ENCODE data around the gene MMP24. TPM values are rescaled to one million over a fixed set of nuclear protein-coding genes. Genes with fewer than 3 reads are reported as not detected.

The MMP24 gene
- total and polyA plus RNA-seq, 2 experiments from 2014 or later: 0.69 to 1.2 TPM

- no peaks in the 10 kb centered on the region for H3K9me3 ChIP-seq (ENCODE audit: low read depth)
- H4K20me1 ChIP-seq (ENCODE audit: insufficient read depth, poor library complexity, severe bottlenecking): no peaks in the 10 kb centered on the region
- peak overlapping the region; percentile 57 for H2AFZ ChIP-seq
- H3K4me1 ChIP-seq (ENCODE audit: insufficient read depth): peaks cover 49% of the 10 kb centered on the region
- peak overlapping the region; percentile 54 for H3K4me2 ChIP-seq
- H3K36me3 ChIP-seq (replicated peaks; ENCODE audit: insufficient read depth, low read depth): no peaks in the 10 kb centered on the region
- no peaks in the 10 kb centered on the region for H3K27me3 ChIP-seq
- no peaks in the 10 kb centered on the region for H3K9me2 ChIP-seq (replicated peaks; ENCODE audit: insufficient read depth)
- no peak overlapping the region for H3K4me3 ChIP-seq
- DNase-seq (ENCODE audit: low spot score): peak; percentile 94
- WGBS (ENCODE audit: low lambda C conversion rate, missing lambda C conversion rate): 30% methylated on average over 17 of the region's 18 CpGs
- H3K27ac ChIP-seq: peak overlapping the region; percentile 98
- TF ChIP-seq CTCF (IDR thresholded peaks at IDR 0.05; ENCODE audit: poor library complexity) (peak; percentile 96), EZH2phosphoT487 (IDR thresholded peaks at IDR 0.05; ENCODE audit: low read depth, severe bottlenecking, unreplicated experiment) (no peak), EZH2 (IDR thresholded peaks at IDR 0.05; ENCODE audit: borderline replicate concordance) (no peak)
- H3K79me2 ChIP-seq: no peaks in the 10 kb centered on the region
Observed at GRCh38 chr20:35303735-35304491, 77.4 kb downstream of the MMP24 start.

GRCh38 chr20:35304956-35305355 is 78.5 kb downstream of the MMP24 start:
- Histone ChIP-seq H2AFZ (no peak overlapping the region), H3K4me3 (no peak overlapping the region), H3K9me2 (replicated peaks; ENCODE audit: insufficient read depth) (no peaks in the 10 kb centered on the region), H3K4me1 (ENCODE audit: insufficient read depth) (peaks cover 49% of the 10 kb centered on the region), H3K9me3 (ENCODE audit: low read depth) (no peaks in the 10 kb centered on the region), H3K4me2 (no peak overlapping the region), H3K79me2 (no peaks in the 10 kb centered on the region), H3K27ac (peak overlapping the region; percentile 98), H3K27me3 (no peaks in the 10 kb centered on the region), H4K20me1 (ENCODE audit: insufficient read depth, poor library complexity, severe bottlenecking) (no peaks in the 10 kb centered on the region), H3K36me3 (replicated peaks; ENCODE audit: insufficient read depth, low read depth) (no peaks in the 10 kb centered on the region)
- WGBS (ENCODE audit: low lambda C conversion rate, missing lambda C conversion rate): 97% methylated on average over 6 of the region's 6 CpGs
- peak; percentile 4 for DNase-seq (ENCODE audit: low spot score)
- TF ChIP-seq CTCF (IDR thresholded peaks at IDR 0.05; ENCODE audit: poor library complexity) (no peak), EZH2 (IDR thresholded peaks at IDR 0.05; ENCODE audit: borderline replicate concordance) (no peak), EZH2phosphoT487 (IDR thresholded peaks at IDR 0.05; ENCODE audit: low read depth, severe bottlenecking, unreplicated experiment) (no peak)

- Histone ChIP-seq H3K4me3 (no peak overlapping the region), H3K9me3 (ENCODE audit: low read depth) (no peaks in the 10 kb centered on the region), H3K36me3 (replicated peaks; ENCODE audit: insufficient read depth, low read depth) (no peaks in the 10 kb centered on the region), H3K27me3 (no peaks in the 10 kb centered on the region), H3K9me2 (replicated peaks; ENCODE audit: insufficient read depth) (no peaks in the 10 kb centered on the region), H3K4me2 (peak overlapping the region; percentile 35), H3K79me2 (no peaks in the 10 kb centered on the region), H4K20me1 (ENCODE audit: insufficient read depth, poor library complexity, severe bottlenecking) (no peaks in the 10 kb centered on the region), H3K4me1 (ENCODE audit: insufficient read depth) (peaks cover 49% of the 10 kb centered on the region), H3K27ac (peak overlapping the region; percentile 98), H2AFZ (no peak overlapping the region)
- TF ChIP-seq EZH2 (IDR thresholded peaks at IDR 0.05; ENCODE audit: borderline replicate concordance): no peak
- TF ChIP-seq CTCF (IDR thresholded peaks at IDR 0.05; ENCODE audit: poor library complexity): no peak
- TF ChIP-seq EZH2phosphoT487 (IDR thresholded peaks at IDR 0.05; ENCODE audit: low read depth, severe bottlenecking, unreplicated experiment): no peak
- WGBS (ENCODE audit: low lambda C conversion rate, missing lambda C conversion rate): 78% methylated on average over 12 of the region's 12 CpGs
- DNase-seq (ENCODE audit: low spot score): peak; percentile 94
Observed at GRCh38 chr20:35305682-35306556, 79.4 kb downstream of the MMP24 start.
